ENCODE measurements around the gene RPS16. TPM values are rescaled to one million over a fixed set of nuclear protein-coding genes. Genes with fewer than 3 reads are reported as not detected.

Gene RPS16
- total and polyA plus RNA-seq, 2 of the 13 experiments (the other 11 are each of a cell fraction or from before 2014, with no cell fraction given): 488 to 2,583 TPM

- TF ChIP-seq TFE3 (CRISPR knock-in tag; IDR thresholded peaks at IDR 0.05) (peak; percentile 99), GPBP1L1 (CRISPR knock-in tag; IDR thresholded peaks at IDR 0.05) (no peak), ZNF782 (CRISPR knock-in tag; IDR thresholded peaks at IDR 0.05; ENCODE audit: borderline replicate concordance) (no peak; the same call in 1 of the 2 replicates), DBP (CRISPR knock-in tag; IDR thresholded peaks at IDR 0.05; ENCODE audit: not compliant biosample characterization) (no peak), SNAPC4 (CRISPR knock-in tag; IDR thresholded peaks at IDR 0.05) (peak; percentile 79; the same call in 1 of the 2 replicates), DRAP1 (CRISPR knock-in tag; IDR thresholded peaks at IDR 0.05) (peak; percentile 92), CTCF (CRISPR knock-in tag; IDR thresholded peaks at IDR 0.05) (peak; percentile 28; the same call in 1 of the 2 replicates), ZNF275 (CRISPR knock-in tag; IDR thresholded peaks at IDR 0.05; ENCODE audit: borderline replicate concordance) (peak; percentile 38; the same call in 1 of the 2 replicates), CEBPG (CRISPR knock-in tag; IDR thresholded peaks at IDR 0.05) (peak; percentile 47), ZFP36L1 (CRISPR knock-in tag; IDR thresholded peaks at IDR 0.05) (peak; percentile 90), TMF1 (CRISPR knock-in tag; IDR thresholded peaks at IDR 0.05; ENCODE audit: low read depth) (peak; percentile 89), ZNF691 (CRISPR knock-in tag; IDR thresholded peaks at IDR 0.05; ENCODE audit: borderline replicate concordance, low read depth) (peak; percentile 56; the same call in 1 of the 2 replicates), FOSL2 (CRISPR knock-in tag; IDR thresholded peaks at IDR 0.05) (peak; percentile 96), SOX5 (CRISPR knock-in tag; IDR thresholded peaks at IDR 0.05; ENCODE audit: borderline replicate concordance) (peak; percentile 69; the same call in 1 of the 2 replicates)
Observed at GRCh38 chr19:39401549-39402345, 34.0 kb downstream of the RPS16 start (continued).

Data from HepG2 (cell line).